GM23338 (cell line): ENCODE results near the gene CIAO3.

ENCODE experiments used
- CREB1 ChIP-seq: fragments of 250-450 bp; sonication (Bioruptor Pico); IDR thresholded peaks from 2 replicates; pipeline ENCODE4 v1.5.0; 2020; ENCODE audit warnings: low read depth, mild to moderate bottlenecking, moderate library complexity
- EZH2 ChIP-seq: fragments of 200-600 bp; sonication (generic); IDR thresholded peaks from one replicate; pipeline ENCODE4 v1.8.0; 2017; ENCODE audit warnings: antibody characterized with exemption, mild to moderate bottlenecking, low read depth; ENCODE audit not compliant: unreplicated experiment
- EZH2phosphoT487 ChIP-seq: fragments of 200-600 bp; sonication (generic); IDR thresholded peaks from one replicate; pipeline ENCODE4 v1.8.1; 2018; ENCODE audit warnings: antibody characterized with exemption; ENCODE audit not compliant: unreplicated experiment
- JUNB ChIP-seq: IDR thresholded peaks from one replicate; pipeline ENCODE4 v1.6.1; 2016; ENCODE audit warnings: antibody characterized with exemption; ENCODE audit not compliant: unreplicated experiment
- POLR2AphosphoS5 ChIP-seq: IDR thresholded peaks from 2 replicates; pipeline ENCODE4 v1.6.1; 2016; ENCODE audit warnings: antibody characterized with exemption, low read depth
- STAT1 ChIP-seq: IDR thresholded peaks from one replicate; pipeline ENCODE4 v1.6.1; 2016; ENCODE audit warnings: antibody characterized with exemption; ENCODE audit not compliant: unreplicated experiment
- ZNF114 ChIP-seq: fragments of 250-450 bp; sonication (Bioruptor Pico); IDR thresholded peaks from 2 replicates; pipeline ENCODE4 v1.5.0; 2020; ENCODE audit warnings: mild to moderate bottlenecking, moderate library complexity
- ZNF331 ChIP-seq: fragments of 250-450 bp; sonication (Bioruptor Pico); IDR thresholded peaks from 2 replicates; pipeline ENCODE4 v1.5.0; 2020; ENCODE audit warnings: low read depth, mild to moderate bottlenecking, moderate library complexity
- TF ChIP-seq, protein P1 (sequence below), 2 experiments: fragments of 200-600 bp in 1 of 2; sonication (generic) in 1 of 2; conservative IDR thresholded peaks; 2 replicates each; pipeline versions ENCODE4 v1.5.1 to v1.6.1; 2016 to 2017; ENCODE audit warnings: antibody characterized with exemption in 2 of 2, low read depth in 2 of 2, mild to moderate bottlenecking in 2 of 2, moderate library complexity in 1 of 2
- TF ChIP-seq, protein P2 (sequence below): IDR thresholded peaks from 2 replicates; pipeline ENCODE4 v1.6.1; 2016; ENCODE audit warnings: antibody characterized with exemption
- TF ChIP-seq, protein P3 (sequence below): IDR thresholded peaks from one replicate; pipeline ENCODE4 v1.6.1; 2018; ENCODE audit warnings: antibody characterized with exemption; ENCODE audit not compliant: unreplicated experiment
- TF ChIP-seq, protein P4 (sequence below): fragments of 250-450 bp; sonication (Bioruptor Pico); IDR thresholded peaks from 2 replicates; pipeline ENCODE4 v1.5.0; 2020; ENCODE audit warnings: mild to moderate bottlenecking, moderate library complexity

DNA sequence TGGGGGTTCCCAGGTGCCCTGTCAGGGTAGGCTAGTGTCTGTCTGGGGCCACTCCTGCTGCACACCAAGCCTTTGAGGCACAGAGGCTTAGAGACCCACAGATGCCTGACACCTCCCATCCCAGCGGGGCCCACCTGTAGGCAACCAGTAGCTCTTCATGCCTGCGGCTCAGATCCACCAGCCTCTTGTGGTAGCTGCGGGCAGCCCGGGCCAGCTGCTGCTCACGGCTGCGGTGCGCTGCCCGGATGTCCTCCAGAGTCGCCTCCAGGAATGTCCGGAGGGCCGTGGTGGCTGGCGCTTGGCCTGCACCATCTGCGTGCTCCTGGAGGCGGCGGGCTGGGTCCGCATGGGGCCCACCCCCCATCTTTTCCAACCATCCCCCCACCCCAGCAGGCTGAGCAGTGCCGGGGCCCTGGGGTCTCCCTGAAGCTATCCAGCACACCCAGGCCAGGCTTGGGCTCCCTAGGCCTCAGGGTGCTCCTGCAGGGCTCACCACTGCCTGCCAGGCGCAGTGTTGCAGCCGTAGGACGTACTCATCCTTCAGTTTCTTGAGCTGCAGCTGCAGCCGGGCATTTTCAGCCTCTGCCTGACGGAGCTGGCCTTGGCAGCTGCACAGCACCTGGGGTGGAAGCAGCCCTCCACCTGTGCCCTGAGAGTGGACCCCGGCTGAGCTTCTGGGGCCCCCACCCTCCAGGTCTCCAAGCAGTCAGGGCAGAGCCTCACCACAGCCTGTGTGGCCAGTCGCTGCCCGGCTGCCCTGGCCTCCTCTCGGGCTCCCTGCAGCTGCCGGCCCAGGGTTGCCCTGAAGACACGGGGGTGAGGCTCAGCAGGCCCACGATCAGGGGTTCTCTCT, 16.4 kb downstream of the CIAO3 start:
- TF ChIP-seq, protein P1, sequence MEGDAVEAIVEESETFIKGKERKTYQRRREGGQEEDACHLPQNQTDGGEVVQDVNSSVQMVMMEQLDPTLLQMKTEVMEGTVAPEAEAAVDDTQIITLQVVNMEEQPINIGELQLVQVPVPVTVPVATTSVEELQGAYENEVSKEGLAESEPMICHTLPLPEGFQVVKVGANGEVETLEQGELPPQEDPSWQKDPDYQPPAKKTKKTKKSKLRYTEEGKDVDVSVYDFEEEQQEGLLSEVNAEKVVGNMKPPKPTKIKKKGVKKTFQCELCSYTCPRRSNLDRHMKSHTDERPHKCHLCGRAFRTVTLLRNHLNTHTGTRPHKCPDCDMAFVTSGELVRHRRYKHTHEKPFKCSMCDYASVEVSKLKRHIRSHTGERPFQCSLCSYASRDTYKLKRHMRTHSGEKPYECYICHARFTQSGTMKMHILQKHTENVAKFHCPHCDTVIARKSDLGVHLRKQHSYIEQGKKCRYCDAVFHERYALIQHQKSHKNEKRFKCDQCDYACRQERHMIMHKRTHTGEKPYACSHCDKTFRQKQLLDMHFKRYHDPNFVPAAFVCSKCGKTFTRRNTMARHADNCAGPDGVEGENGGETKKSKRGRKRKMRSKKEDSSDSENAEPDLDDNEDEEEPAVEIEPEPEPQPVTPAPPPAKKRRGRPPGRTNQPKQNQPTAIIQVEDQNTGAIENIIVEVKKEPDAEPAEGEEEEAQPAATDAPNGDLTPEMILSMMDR (conservative IDR thresholded peaks at IDR 0.05; ENCODE audit: low read depth in 2 of 2): no peak
- TF ChIP-seq POLR2AphosphoS5: no peak
- no peak for TF ChIP-seq EZH2
- TF ChIP-seq ZNF114 (CRISPR knock-in tag): no peak
- no peak for TF ChIP-seq JUNB
- no peak for TF ChIP-seq CREB1 (CRISPR knock-in tag)
- TF ChIP-seq EZH2phosphoT487: no peak
- TF ChIP-seq, protein P2, sequence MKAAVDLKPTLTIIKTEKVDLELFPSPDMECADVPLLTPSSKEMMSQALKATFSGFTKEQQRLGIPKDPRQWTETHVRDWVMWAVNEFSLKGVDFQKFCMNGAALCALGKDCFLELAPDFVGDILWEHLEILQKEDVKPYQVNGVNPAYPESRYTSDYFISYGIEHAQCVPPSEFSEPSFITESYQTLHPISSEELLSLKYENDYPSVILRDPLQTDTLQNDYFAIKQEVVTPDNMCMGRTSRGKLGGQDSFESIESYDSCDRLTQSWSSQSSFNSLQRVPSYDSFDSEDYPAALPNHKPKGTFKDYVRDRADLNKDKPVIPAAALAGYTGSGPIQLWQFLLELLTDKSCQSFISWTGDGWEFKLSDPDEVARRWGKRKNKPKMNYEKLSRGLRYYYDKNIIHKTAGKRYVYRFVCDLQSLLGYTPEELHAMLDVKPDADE: no peak
- no peak for TF ChIP-seq ZNF331 (CRISPR knock-in tag)
- TF ChIP-seq, protein P3, sequence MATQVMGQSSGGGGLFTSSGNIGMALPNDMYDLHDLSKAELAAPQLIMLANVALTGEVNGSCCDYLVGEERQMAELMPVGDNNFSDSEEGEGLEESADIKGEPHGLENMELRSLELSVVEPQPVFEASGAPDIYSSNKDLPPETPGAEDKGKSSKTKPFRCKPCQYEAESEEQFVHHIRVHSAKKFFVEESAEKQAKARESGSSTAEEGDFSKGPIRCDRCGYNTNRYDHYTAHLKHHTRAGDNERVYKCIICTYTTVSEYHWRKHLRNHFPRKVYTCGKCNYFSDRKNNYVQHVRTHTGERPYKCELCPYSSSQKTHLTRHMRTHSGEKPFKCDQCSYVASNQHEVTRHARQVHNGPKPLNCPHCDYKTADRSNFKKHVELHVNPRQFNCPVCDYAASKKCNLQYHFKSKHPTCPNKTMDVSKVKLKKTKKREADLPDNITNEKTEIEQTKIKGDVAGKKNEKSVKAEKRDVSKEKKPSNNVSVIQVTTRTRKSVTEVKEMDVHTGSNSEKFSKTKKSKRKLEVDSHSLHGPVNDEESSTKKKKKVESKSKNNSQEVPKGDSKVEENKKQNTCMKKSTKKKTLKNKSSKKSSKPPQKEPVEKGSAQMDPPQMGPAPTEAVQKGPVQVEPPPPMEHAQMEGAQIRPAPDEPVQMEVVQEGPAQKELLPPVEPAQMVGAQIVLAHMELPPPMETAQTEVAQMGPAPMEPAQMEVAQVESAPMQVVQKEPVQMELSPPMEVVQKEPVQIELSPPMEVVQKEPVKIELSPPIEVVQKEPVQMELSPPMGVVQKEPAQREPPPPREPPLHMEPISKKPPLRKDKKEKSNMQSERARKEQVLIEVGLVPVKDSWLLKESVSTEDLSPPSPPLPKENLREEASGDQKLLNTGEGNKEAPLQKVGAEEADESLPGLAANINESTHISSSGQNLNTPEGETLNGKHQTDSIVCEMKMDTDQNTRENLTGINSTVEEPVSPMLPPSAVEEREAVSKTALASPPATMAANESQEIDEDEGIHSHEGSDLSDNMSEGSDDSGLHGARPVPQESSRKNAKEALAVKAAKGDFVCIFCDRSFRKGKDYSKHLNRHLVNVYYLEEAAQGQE: no peak
- TF ChIP-seq, protein P4, sequence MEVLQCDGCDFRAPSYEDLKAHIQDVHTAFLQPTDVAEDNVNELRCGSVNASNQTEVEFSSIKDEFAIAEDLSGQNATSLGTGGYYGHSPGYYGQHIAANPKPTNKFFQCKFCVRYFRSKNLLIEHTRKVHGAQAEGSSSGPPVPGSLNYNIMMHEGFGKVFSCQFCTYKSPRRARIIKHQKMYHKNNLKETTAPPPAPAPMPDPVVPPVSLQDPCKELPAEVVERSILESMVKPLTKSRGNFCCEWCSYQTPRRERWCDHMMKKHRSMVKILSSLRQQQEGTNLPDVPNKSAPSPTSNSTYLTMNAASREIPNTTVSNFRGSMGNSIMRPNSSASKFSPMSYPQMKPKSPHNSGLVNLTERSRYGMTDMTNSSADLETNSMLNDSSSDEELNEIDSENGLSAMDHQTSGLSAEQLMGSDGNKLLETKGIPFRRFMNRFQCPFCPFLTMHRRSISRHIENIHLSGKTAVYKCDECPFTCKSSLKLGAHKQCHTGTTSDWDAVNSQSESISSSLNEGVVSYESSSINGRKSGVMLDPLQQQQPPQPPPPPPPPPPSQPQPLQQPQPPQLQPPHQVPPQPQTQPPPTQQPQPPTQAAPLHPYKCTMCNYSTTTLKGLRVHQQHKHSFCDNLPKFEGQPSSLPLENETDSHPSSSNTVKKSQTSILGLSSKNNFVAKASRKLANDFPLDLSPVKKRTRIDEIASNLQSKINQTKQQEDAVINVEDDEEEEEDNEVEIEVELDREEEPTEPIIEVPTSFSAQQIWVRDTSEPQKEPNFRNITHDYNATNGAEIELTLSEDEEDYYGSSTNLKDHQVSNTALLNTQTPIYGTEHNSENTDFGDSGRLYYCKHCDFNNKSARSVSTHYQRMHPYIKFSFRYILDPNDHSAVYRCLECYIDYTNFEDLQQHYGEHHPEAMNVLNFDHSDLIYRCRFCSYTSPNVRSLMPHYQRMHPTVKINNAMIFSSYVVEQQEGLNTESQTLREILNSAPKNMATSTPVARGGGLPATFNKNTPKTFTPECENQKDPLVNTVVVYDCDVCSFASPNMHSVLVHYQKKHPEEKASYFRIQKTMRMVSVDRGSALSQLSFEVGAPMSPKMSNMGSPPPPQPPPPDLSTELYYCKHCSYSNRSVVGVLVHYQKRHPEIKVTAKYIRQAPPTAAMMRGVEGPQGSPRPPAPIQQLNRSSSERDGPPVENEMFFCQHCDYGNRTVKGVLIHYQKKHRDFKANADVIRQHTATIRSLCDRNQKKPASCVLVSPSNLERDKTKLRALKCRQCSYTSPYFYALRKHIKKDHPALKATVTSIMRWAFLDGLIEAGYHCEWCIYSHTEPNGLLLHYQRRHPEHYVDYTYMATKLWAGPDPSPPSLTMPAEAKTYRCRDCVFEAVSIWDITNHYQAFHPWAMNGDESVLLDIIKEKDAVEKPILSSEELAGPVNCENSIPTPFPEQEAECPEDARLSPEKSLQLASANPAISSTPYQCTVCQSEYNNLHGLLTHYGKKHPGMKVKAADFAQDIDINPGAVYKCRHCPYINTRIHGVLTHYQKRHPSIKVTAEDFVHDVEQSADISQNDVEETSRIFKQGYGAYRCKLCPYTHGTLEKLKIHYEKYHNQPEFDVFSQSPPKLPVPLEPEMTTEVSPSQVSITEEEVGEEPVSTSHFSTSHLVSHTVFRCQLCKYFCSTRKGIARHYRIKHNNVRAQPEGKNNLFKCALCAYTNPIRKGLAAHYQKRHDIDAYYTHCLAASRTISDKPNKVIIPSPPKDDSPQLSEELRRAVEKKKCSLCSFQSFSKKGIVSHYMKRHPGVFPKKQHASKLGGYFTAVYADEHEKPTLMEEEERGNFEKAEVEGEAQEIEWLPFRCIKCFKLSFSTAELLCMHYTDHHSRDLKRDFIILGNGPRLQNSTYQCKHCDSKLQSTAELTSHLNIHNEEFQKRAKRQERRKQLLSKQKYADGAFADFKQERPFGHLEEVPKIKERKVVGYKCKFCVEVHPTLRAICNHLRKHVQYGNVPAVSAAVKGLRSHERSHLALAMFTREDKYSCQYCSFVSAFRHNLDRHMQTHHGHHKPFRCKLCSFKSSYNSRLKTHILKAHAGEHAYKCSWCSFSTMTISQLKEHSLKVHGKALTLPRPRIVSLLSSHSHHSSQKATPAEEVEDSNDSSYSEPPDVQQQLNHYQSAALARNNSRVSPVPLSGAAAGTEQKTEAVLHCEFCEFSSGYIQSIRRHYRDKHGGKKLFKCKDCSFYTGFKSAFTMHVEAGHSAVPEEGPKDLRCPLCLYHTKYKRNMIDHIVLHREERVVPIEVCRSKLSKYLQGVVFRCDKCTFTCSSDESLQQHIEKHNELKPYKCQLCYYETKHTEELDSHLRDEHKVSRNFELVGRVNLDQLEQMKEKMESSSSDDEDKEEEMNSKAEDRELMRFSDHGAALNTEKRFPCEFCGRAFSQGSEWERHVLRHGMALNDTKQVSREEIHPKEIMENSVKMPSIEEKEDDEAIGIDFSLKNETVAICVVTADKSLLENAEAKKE (CRISPR knock-in tag): no peak
- no peak for TF ChIP-seq STAT1
